GM21737 (cell line): Measurements from ENCODE around the gene OPTN.
"Not testable (repeated sequence)": the region's sequence is repeated elsewhere in the genome, so short reads cannot be mapped to it uniquely, and the experiment has no call there.

ENCODE experiments used
- ATAC-seq: cut with Tn5 transposase; IDR thresholded peaks from one replicate; pipeline ENCODE4 v1.9.1; 2021; ENCODE audit warnings: mild to moderate bottlenecking, moderate library complexity; ENCODE audit not compliant: unreplicated experiment

Gene OPTN

GRCh38 chr10:13118784-13119410 lies 18.9 kb downstream of the OPTN start:
- no peak for ATAC-seq

GRCh38 chr10:13120786-13121499 lies 21.0 kb downstream of the OPTN start:
- no peak for ATAC-seq

- ATAC-seq: no peak
These were observed 21.5 kb downstream of the OPTN start for GRCh38 chr10:13121500-13121854.

- no peak for ATAC-seq
These were observed 36.7 kb downstream of the OPTN start for GRCh38 chr10:13136651-13137050.

GRCh38 chr10:13139150-13139549 lies 39.2 kb downstream of the OPTN start:
- ATAC-seq: no peak

- no peak for ATAC-seq
These were observed 39.7 kb downstream of the OPTN start for GRCh38 chr10:13139676-13140075.

- ATAC-seq: no peak
These were observed 40.7 kb downstream of the OPTN start for GRCh38 chr10:13140627-13141190.

- no peak for ATAC-seq
These were observed 43.8 kb downstream of the OPTN start for GRCh38 chr10:13143766-13144165.

GRCh38 chr10:13144814-13145213 lies 44.9 kb downstream of the OPTN start:
- no peak for ATAC-seq

GRCh38 chr10:13146379-13146778 lies 46.4 kb downstream of the OPTN start:
- no peak for ATAC-seq

- ATAC-seq: no peak
These were observed 47.2 kb downstream of the OPTN start for GRCh38 chr10:13147161-13147560.

- no peak for ATAC-seq
These were observed 52.3 kb downstream of the OPTN start for GRCh38 chr10:13152296-13152695.

GRCh38 chr10:13155860-13156259 lies 55.9 kb downstream of the OPTN start:
- ATAC-seq: not testable (repeated sequence)

GRCh38 chr10:13158401-13158800 lies 58.4 kb downstream of the OPTN start:
- no peak for ATAC-seq

GRCh38 chr10:13160934-13161856 lies 61.2 kb downstream of the OPTN start, which contains the start of gene MCM10:
Gene MCM10 (plus strand): TSS chr10:13161558. CDS start chr10:13164203, 2,645 bp downstream.
- peak; percentile 98 for ATAC-seq

GRCh38 chr10:13161857-13162271 lies 61.9 kb downstream of the OPTN start:
- ATAC-seq: peak; percentile 6

- ATAC-seq: no peak
These were observed 63.9 kb downstream of the OPTN start for GRCh38 chr10:13163859-13164258.

- ATAC-seq: no peak
These were observed 65.2 kb downstream of the OPTN start for GRCh38 chr10:13165177-13165576.

GRCh38 chr10:13167568-13167967 lies 67.6 kb downstream of the OPTN start:
- ATAC-seq: no peak

GRCh38 chr10:13168781-13169180 lies 68.8 kb downstream of the OPTN start:
- no peak for ATAC-seq

- ATAC-seq: no peak
These were observed 73.7 kb downstream of the OPTN start for GRCh38 chr10:13173616-13174015.
